ENCODE data around the gene TRIM46.
"Not testable (repeated sequence)": the region's sequence is repeated elsewhere in the genome, so short reads cannot be mapped to it uniquely, and the experiment has no call there.

The TRIM46 gene

DNA sequence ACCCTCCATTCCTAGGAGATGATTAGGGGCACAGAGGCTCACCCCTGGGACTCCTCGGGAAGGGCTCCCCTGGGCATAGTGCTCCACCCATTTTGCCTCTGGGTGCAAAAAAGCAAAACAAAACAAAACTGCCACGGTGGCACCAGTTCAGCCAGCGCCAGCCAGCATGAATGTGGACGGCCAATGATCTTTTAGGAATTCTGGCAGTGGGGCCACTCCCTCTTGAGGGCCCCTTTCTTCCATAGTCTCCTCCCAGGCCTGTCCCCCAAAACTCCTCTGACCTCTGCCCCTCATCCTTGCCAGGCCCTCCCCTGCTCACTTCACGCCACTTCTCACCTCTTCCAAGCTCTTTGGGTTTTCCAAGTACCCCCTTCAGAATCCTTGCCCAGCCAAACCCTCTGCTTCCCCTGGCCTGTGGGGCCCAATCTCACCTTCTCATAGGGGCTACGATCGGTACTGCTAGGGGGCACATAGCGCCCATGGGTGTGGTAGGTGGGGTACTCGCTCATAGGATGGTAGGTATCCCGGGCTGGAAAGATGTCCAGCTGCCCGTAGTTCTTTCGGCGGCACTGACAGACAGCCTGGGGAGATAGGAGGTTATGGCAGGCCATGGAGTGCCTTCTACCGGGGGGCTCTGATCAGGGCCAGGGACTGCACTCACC is 13.3 kb downstream of the TRIM46 start:
- in situ Hi-C loops (cut with HindIII; ENCODE audit: low pct_ligation_motif_present, low sequenced_read_pairs), result no loop called here
- DNase-seq, result no peak
- Histone ChIP-seq H3K4me3 (ENCODE audit: low read depth, low read length) (no peak overlapping the region), H3K27ac (no peak overlapping the region), H3K36me3 (replicated peaks) (no peaks in the 10 kb centered on the region), H3K27me3 (replicated peaks) (no peaks in the 10 kb centered on the region)
- TF ChIP-seq, protein P1, sequence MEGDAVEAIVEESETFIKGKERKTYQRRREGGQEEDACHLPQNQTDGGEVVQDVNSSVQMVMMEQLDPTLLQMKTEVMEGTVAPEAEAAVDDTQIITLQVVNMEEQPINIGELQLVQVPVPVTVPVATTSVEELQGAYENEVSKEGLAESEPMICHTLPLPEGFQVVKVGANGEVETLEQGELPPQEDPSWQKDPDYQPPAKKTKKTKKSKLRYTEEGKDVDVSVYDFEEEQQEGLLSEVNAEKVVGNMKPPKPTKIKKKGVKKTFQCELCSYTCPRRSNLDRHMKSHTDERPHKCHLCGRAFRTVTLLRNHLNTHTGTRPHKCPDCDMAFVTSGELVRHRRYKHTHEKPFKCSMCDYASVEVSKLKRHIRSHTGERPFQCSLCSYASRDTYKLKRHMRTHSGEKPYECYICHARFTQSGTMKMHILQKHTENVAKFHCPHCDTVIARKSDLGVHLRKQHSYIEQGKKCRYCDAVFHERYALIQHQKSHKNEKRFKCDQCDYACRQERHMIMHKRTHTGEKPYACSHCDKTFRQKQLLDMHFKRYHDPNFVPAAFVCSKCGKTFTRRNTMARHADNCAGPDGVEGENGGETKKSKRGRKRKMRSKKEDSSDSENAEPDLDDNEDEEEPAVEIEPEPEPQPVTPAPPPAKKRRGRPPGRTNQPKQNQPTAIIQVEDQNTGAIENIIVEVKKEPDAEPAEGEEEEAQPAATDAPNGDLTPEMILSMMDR (IDR thresholded peaks at IDR 0.05; ENCODE audit: low read depth, low read length, missing control alignments), result no peak

- DNase-seq, result no peak
- Histone ChIP-seq H3K36me3 (replicated peaks) (no peaks in the 10 kb centered on the region), H3K27me3 (replicated peaks) (no peaks in the 10 kb centered on the region), H3K27ac (no peak overlapping the region), H3K4me3 (ENCODE audit: low read depth, low read length) (no peak overlapping the region)
- in situ Hi-C loops (cut with HindIII; ENCODE audit: low pct_ligation_motif_present, low sequenced_read_pairs), result no loop called here
- TF ChIP-seq, protein P1 (IDR thresholded peaks at IDR 0.05; ENCODE audit: low read depth, low read length, missing control alignments), result no peak
Observed at GRCh38 chr1:155187456-155187891, 13.8 kb downstream of the TRIM46 start.

GRCh38 chr1:155188268-155188667 is 14.6 kb downstream of the TRIM46 start:
- no peak for DNase-seq
- H3K27me3 ChIP-seq (replicated peaks), result no peaks in the 10 kb centered on the region
- no peak overlapping the region for H3K27ac ChIP-seq
- TF ChIP-seq, protein P1 (IDR thresholded peaks at IDR 0.05; ENCODE audit: low read depth, low read length, missing control alignments), result no peak
- H3K4me3 ChIP-seq (ENCODE audit: low read depth, low read length), result no peak overlapping the region
- in situ Hi-C loops (cut with HindIII; ENCODE audit: low pct_ligation_motif_present, low sequenced_read_pairs), result no loop called here
- no peaks in the 10 kb centered on the region for H3K36me3 ChIP-seq (replicated peaks)

- H3K27ac ChIP-seq; H3K4me3 ChIP-seq (ENCODE audit: low read depth, low read length); H3K36me3 ChIP-seq (replicated peaks); DNase-seq; in situ Hi-C loops (cut with HindIII; ENCODE audit: low pct_ligation_motif_present, low sequenced_read_pairs); H3K27me3 ChIP-seq (replicated peaks): not testable (repeated sequence)
Observed at GRCh38 chr1:155189926-155190325, 16.3 kb downstream of the TRIM46 start.

DNA sequence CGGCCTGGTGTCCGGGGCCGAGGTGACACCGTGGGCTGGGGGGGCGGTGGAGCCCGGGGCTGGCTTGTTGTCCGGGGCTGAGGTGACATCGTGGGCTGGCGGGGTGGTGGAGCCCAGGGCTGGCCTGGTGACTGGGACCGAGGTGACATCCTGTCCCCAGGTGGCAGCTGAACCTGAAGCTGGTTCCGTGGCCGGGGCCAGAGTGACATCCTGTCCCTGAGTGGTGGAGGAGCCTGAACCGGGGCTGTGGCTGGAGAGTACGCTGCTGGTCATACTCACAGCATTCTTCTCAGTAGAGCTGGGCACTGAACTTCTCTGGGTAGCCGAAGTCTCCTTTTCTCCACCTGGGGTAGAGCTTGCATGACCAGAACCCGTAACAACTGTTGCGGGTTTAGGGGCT is 18.3 kb downstream of the TRIM46 start:
- Histone ChIP-seq H3K27ac (no peak overlapping the region), H3K27me3 (replicated peaks) (no peaks in the 10 kb centered on the region), H3K36me3 (replicated peaks) (peaks cover 2% of the 10 kb centered on the region), H3K4me3 (ENCODE audit: low read depth, low read length) (no peak overlapping the region)
- in situ Hi-C loops (cut with HindIII; ENCODE audit: low pct_ligation_motif_present, low sequenced_read_pairs), result no loop called here
- TF ChIP-seq, protein P1 (IDR thresholded peaks at IDR 0.05; ENCODE audit: low read depth, low read length, missing control alignments), result no peak
- no peak for DNase-seq

DNA sequence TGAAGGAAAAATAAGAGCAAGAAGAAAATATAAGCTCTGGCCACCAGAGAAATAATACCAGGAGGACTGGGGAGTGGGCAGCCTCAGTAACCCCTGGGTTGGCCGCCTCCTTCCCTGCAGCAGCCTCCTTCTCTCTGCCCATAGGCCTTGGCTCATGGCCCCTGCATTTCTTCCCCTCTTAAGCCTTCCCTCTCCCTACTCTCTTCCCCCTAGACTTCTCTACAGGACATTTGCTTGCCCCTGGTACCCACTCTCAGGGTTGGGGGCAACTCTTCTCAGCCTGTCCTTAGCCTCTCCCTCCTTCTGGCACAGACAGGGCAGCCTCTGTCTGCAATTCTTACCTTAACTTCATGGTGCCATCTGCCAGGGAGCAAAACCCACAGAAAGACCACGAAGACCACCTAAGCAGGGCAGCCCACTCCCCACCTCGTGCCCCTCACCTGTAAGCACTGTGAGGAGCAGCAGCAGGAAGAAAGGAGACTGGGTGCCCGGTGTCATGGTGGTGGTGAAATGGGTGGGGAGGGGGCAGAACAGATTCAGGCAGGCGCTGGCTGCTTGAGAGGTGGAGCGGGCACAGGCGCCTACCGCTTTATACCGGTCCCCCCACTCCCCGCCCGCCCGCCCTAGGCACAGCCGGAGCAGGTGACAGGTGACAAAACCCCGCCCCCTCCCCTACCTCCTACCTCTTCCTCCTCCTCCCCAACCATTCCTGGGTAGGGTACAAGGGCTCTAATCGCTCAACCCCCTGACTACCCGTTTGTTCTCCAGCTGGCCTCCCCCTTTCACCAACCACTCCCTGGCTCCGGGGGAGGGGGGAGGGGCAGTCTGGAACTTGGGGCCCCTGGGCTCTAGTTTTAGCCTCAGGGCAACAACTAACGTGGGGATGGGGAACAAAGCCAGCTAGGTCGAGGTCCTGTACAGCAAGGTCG is 19.0 kb downstream of the TRIM46 start:
- peaks cover 3% of the 10 kb centered on the region for H3K36me3 ChIP-seq (replicated peaks)
- in situ Hi-C loops (cut with HindIII; ENCODE audit: low pct_ligation_motif_present, low sequenced_read_pairs), result no loop called here
- peak overlapping the region; percentile 63 for H3K4me3 ChIP-seq (ENCODE audit: low read depth, low read length)
- H3K27ac ChIP-seq, result no peak overlapping the region
- TF ChIP-seq, protein P1 (IDR thresholded peaks at IDR 0.05; ENCODE audit: low read depth, low read length, missing control alignments), result no peak
- DNase-seq, result no peak
- no peaks in the 10 kb centered on the region for H3K27me3 ChIP-seq (replicated peaks)
